ENCODE measurements around the gene SMG1.
"Not testable (repeated sequence)": the region's sequence is repeated elsewhere in the genome, so short reads cannot be mapped to it uniquely, and the experiment has no call there.

SMG1 gene

GRCh38 chr16:18932243-18932987, 6.2 kb upstream of the SMG1 start:
- no peak for DNase-seq

GRCh38 chr16:18931756-18932155, 5.5 kb upstream of the SMG1 start:
- no peak for DNase-seq

GRCh38 chr16:18930095-18930494, 3.9 kb upstream of the SMG1 start:
- not testable (repeated sequence) for DNase-seq

- DNase-seq, result not testable (repeated sequence)
Measured at GRCh38 chr16:18928073-18928472, 1.9 kb upstream of the SMG1 start.

GRCh38 chr16:18925215-18925985, 808 bp downstream of the SMG1 start:
- not testable (repeated sequence) for DNase-seq

GRCh38 chr16:18923935-18924334, 2.3 kb downstream of the SMG1 start:
- not testable (repeated sequence) for DNase-seq

GRCh38 chr16:18923124-18923523, 3.1 kb downstream of the SMG1 start:
- DNase-seq, result not testable (repeated sequence)

- DNase-seq, result not testable (repeated sequence)
Measured at GRCh38 chr16:18909585-18909984, 16.6 kb downstream of the SMG1 start.

GRCh38 chr16:18908716-18909115, 17.5 kb downstream of the SMG1 start:
- not testable (repeated sequence) for DNase-seq

GRCh38 chr16:18902778-18903177, 23.4 kb downstream of the SMG1 start:
- DNase-seq, result not testable (repeated sequence)

- not testable (repeated sequence) for DNase-seq
Measured at GRCh38 chr16:18902044-18902443, 24.2 kb downstream of the SMG1 start.

GRCh38 chr16:18901194-18901593, 25.0 kb downstream of the SMG1 start:
- not testable (repeated sequence) for DNase-seq

GRCh38 chr16:18884456-18884855, 41.8 kb downstream of the SMG1 start:
- not testable (repeated sequence) for DNase-seq

- DNase-seq, result not testable (repeated sequence)
Measured at GRCh38 chr16:18877734-18878133, 48.5 kb downstream of the SMG1 start.

- DNase-seq, result not testable (repeated sequence)
Measured at GRCh38 chr16:18877259-18877658, 48.9 kb downstream of the SMG1 start.

- not testable (repeated sequence) for DNase-seq
Measured at GRCh38 chr16:18876301-18876700, 49.9 kb downstream of the SMG1 start.

GRCh38 chr16:18869043-18869771, 57.0 kb downstream of the SMG1 start:
- DNase-seq, result not testable (repeated sequence)

GRCh38 chr16:18866277-18866823, 59.9 kb downstream of the SMG1 start:
- DNase-seq, result not testable (repeated sequence)

GRCh38 chr16:18862891-18863290, 63.3 kb downstream of the SMG1 start:
- DNase-seq, result not testable (repeated sequence)

GRCh38 chr16:18855196-18855595, 71.0 kb downstream of the SMG1 start:
- no peak for DNase-seq

- DNase-seq, result no peak
Measured at GRCh38 chr16:18853694-18854093, 72.5 kb downstream of the SMG1 start.

- no peak for DNase-seq
Measured at GRCh38 chr16:18852647-18853046, 73.6 kb downstream of the SMG1 start.

- DNase-seq, result no peak
Measured at GRCh38 chr16:18846416-18846815, 79.8 kb downstream of the SMG1 start.
